HepG2 (cell line): ENCODE data around the gene HCK. TPM values are rescaled to one million over a fixed set of nuclear protein-coding genes. Genes with fewer than 3 reads are reported as not detected.

Experiments
- ATAC-seq: fragments of 200-7000 bp; cut with Tn5 transposase; 3 replicates; pipeline ENCODE4 v1.9.1; 2020; ENCODE audit warnings: mild to moderate bottlenecking, moderate library complexity
- BruUV-seq: library from RNA; stranded (reverse); fragments of 400-500 nt; replicated peaks from 2 replicates; lab custom pipeline; 2021; lab: Mats Ljungman, UMichigan
- CTCF ChIA-PET: fragments of 300-600 bp; formaldehyde crosslinking; extraction: SDS; loops from one replicate; lab custom pipeline; 2021; ENCODE audit warnings: low total read pairs, inconsistent platforms, low intra/inter-chr PET ratio; lab: Yijun Ruan, JAX
- POLR2A ChIA-PET: fragments of 350-600 bp; sonication (Branson Sonifier 250); formaldehyde crosslinking; loops from one replicate; lab custom pipeline; 2020; ENCODE audit warnings: antibody characterized with exemption, inconsistent platforms; lab: Yijun Ruan, JAX
- DNase-seq: peaks from one replicate; pipeline ENCODE4 v3.0.0-alpha.2; 2015; ENCODE audit warnings: low spot score
- FAIRE-seq: peaks from 3 replicates; lab custom pipeline; 2011; peaks lifted over from hg19 to GRCh38; lab: Jason Lieb, UNC
- H2AFZ ChIP-seq: one replicate; pipeline ENCODE4 v1.6.1; 2011; ENCODE audit warnings: low read length, inconsistent platforms
- H3K27ac ChIP-seq: fragments of 300-600 bp; 3 replicates; pipeline ENCODE4 v1.8.0; 2011; ENCODE audit warnings: mixed run types, mild to moderate bottlenecking, mixed read lengths, low read length, inconsistent platforms; ENCODE audit not compliant: insufficient read depth; ENCODE audit errors: extremely low read length
- H3K27me3 ChIP-seq, 2 experiments: fragments of 200-600 bp in 1 of 2; 2 replicates in 1 of 2; 3 replicates in 1 of 2; pipeline versions ENCODE4 v1.6.0 to v1.8.0; 2011; ENCODE audit warnings: low read length in 2 of 2, mild to moderate bottlenecking in 2 of 2, moderate library complexity in 2 of 2, inconsistent platforms in 1 of 2; ENCODE audit not compliant: insufficient read depth in 2 of 2, control insufficient read depth in 1 of 2
- H3K36me3 ChIP-seq, 2 experiments: fragments of 200-600 bp in 1 of 2; replicated peaks in 1 of 2; 2 replicates in 1 of 2; 3 replicates in 1 of 2; pipeline versions ENCODE4 v1.5.1 to v1.8.0; 2011; ENCODE audit warnings: low read length in 2 of 2, inconsistent platforms in 1 of 2; ENCODE audit not compliant: insufficient read depth in 2 of 2, control insufficient read depth in 1 of 2
- H3K4me1 ChIP-seq: 2 replicates; pipeline ENCODE4 v1.5.1; 2012; ENCODE audit warnings: low read length, inconsistent platforms; ENCODE audit not compliant: insufficient read depth
- H3K4me2 ChIP-seq: 2 replicates; pipeline ENCODE4 v1.6.0; 2011; ENCODE audit warnings: low read depth, low read length, inconsistent platforms
- H3K4me3 ChIP-seq, 3 experiments: fragments of 200-600 bp in 1 of 3; sonication (generic), shearing (Covaris generic) in 1 of 3; replicated peaks in 1 of 3; 2 replicates each; pipeline ENCODE4 v1.5.1; 2011 to 2016; ENCODE audit warnings: low read length in 3 of 3, inconsistent platforms in 2 of 3, low read depth in 2 of 3, mild to moderate bottlenecking in 2 of 3, control low read depth in 1 of 3, mixed read lengths in 1 of 3; ENCODE audit not compliant: insufficient read depth in 1 of 3
- H3K79me2 ChIP-seq: one replicate; pipeline ENCODE4 v1.6.1; 2011; ENCODE audit warnings: low read length, inconsistent platforms; ENCODE audit not compliant: insufficient read depth
- H3K9ac ChIP-seq: 2 replicates; pipeline ENCODE4 v1.6.0; 2011; ENCODE audit warnings: mild to moderate bottlenecking, low read depth, low read length, inconsistent platforms; ENCODE audit not compliant: insufficient read depth
- H3K9me3 ChIP-seq: 2 replicates; pipeline ENCODE4 v1.5.1; 2012; ENCODE audit warnings: mild to moderate bottlenecking, low read length
- H4K20me1 ChIP-seq: 2 replicates; pipeline ENCODE4 v1.6.0; 2011; ENCODE audit warnings: inconsistent platforms, mild to moderate bottlenecking, low read length, moderate library complexity; ENCODE audit not compliant: insufficient read depth
- CEBPG ChIP-seq: IDR thresholded peaks from 2 replicates; pipeline ENCODE4 v1.6.1; 2016
- IKZF4 ChIP-seq: sonication (generic); formaldehyde crosslinking; IDR thresholded peaks from 2 replicates; pipeline ENCODE4 v1.5.1; 2020; ENCODE audit warnings: borderline replicate concordance, mild to moderate bottlenecking, low read depth, missing genetic modification reagents; ENCODE audit errors: not compliant biosample characterization
- PRMT3 ChIP-seq: sonication (generic); formaldehyde crosslinking; IDR thresholded peaks from 2 replicates; pipeline ENCODE4 v1.8.1; 2022; ENCODE audit warnings: low read depth, mild to moderate bottlenecking, moderate library complexity, missing genetic modification reagents, borderline replicate concordance
- RBM22 ChIP-seq: fragments of 200-400 bp; formaldehyde crosslinking; optimal IDR thresholded peaks from 2 replicates; pipeline ENCODE3; 2017; ENCODE audit warnings: mild to moderate bottlenecking, low read length, moderate library complexity
- ZNF569 ChIP-seq: sonication (generic); formaldehyde crosslinking; IDR thresholded peaks from 2 replicates; pipeline ENCODE4 v1.5.0; 2020; ENCODE audit warnings: mild to moderate bottlenecking, missing genetic modification reagents, moderate library complexity, borderline replicate concordance
- ZNF768 ChIP-seq: sonication (generic); formaldehyde crosslinking; IDR thresholded peaks from 2 replicates; pipeline ENCODE4 v1.4.0; 2020; ENCODE audit warnings: missing genetic modification reagents
- ZZZ3 ChIP-seq: sonication (generic); formaldehyde crosslinking; IDR thresholded peaks from 2 replicates; pipeline ENCODE4 v1.4.0; 2020; ENCODE audit warnings: missing genetic modification reagents, mild to moderate bottlenecking, borderline replicate concordance
- WGBS: methylation state at CpG from one replicate; pipeline ENCODE4 v1.1.6; 2017; ENCODE audit warnings: low lambda C conversion rate; 5-methylcytosine and 5-hydroxymethylcytosine counted together
- in situ Hi-C: cut with HindIII; loops from 2 replicates; pipeline ENCODE4 v1.10.0; 2017; ENCODE audit warnings: low pct_unique_long_range_greater_than_20kb; ENCODE audit not compliant: extremely low pct_ligation_motif_present
- intact Hi-C: fragments of 100-400 bp; cut with micrococcal nuclease; formaldehyde crosslinking; loops from one replicate; pipeline ENCODE4 v1.10.0; 2022; ENCODE audit not compliant: unreplicated experiment
- polyA plus RNA-seq, 8 experiments: library from polyadenylated mRNA; depleted of rRNA in 3 of 8; stranded (reverse) in 7 of 8; unstranded in 1 of 8; fragments of >200 nt; fragmentation: Illumina TruSeq in 4 of 8; extraction: Trizol in 4 of 8; gene quantifications; 2 replicates each; pipeline versions ENCODE4 v1.2.1 to v1.2.3, GENCODE V29; 2011 to 2016; ENCODE audit warnings: low read depth in 4 of 8, missing spikeins in 1 of 8, mixed read lengths in 1 of 8; ENCODE audit not compliant: insufficient read depth in 1 of 8
- total RNA-seq, 5 experiments: library from RNA; depleted of rRNA; stranded (reverse); fragments of >200 nt; fragmentation: Illumina TruSeq; extraction: Trizol; gene quantifications; 2 replicates each; pipeline ENCODE4 v1.2.3, GENCODE V29; 2016; ENCODE audit warnings: low read depth in 1 of 5
- TF ChIP-seq, protein P1 (sequence below): sonication (generic); formaldehyde crosslinking; IDR thresholded peaks from 2 replicates; pipeline ENCODE4 v1.5.0; 2020; ENCODE audit warnings: mild to moderate bottlenecking, missing genetic modification reagents
- TF ChIP-seq, protein P2 (sequence below): sonication (generic); formaldehyde crosslinking; IDR thresholded peaks from 2 replicates; pipeline ENCODE4 v1.5.0; 2020; ENCODE audit warnings: missing genetic modification reagents
- TF ChIP-seq, protein P3 (sequence below): sonication (generic); formaldehyde crosslinking; IDR thresholded peaks from 2 replicates; pipeline ENCODE4 v1.8.1; 2022; ENCODE audit warnings: low read depth, mild to moderate bottlenecking, missing genetic modification reagents
- TF ChIP-seq, protein P4 (sequence below): sonication (generic); formaldehyde crosslinking; IDR thresholded peaks from 2 replicates; pipeline ENCODE4 v1.8.1; 2022; ENCODE audit warnings: mild to moderate bottlenecking, missing genetic modification reagents
- TF ChIP-seq, protein P5 (sequence below): sonication (generic); formaldehyde crosslinking; IDR thresholded peaks from 2 replicates; pipeline ENCODE4 v1.5.0; 2020; ENCODE audit warnings: mild to moderate bottlenecking, missing genetic modification reagents, borderline replicate concordance

The HCK gene
- total and polyA plus RNA-seq, 2 of the 13 experiments (the other 11 are each of a cell fraction or from before 2014, with no cell fraction given) = 0.04 TPM; not detected in 1

DNA sequence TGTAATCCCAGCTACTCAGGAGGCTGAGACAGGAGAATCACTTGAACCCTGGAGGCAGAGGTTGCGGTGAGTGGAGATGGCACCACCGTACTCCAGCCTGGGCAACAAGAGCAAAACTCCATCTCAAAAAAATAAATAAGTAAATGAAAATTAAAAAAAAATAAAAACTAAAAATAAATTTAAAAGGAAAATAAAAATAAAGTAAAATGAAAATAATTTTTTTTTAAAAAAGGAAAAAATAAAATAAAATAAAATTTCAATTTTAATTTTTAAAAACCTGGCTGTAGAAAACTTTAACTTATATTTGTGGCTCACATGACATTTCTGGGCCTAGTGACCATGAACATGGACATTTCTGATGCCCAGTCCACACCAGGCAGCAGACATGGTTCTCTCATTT lies 16.1 kb downstream of the HCK start:
- Histone ChIP-seq H3K27me3 (peaks cover 5 to 44% of the 10 kb centered on the region in 2 experiments; a peak in 3 of 5 replicates), H3K27ac (no peak overlapping the region), H3K4me3 (no peak overlapping the region), H3K9ac (no peak overlapping the region), H2AFZ (no peak overlapping the region), H3K36me3 (no peaks in the 10 kb centered on the region), H3K4me2 (no peak overlapping the region), H3K79me2 (no peaks in the 10 kb centered on the region), H3K4me1 (peaks cover 23% of the 10 kb centered on the region), H4K20me1 (no peaks in the 10 kb centered on the region), H3K9me3 (no peaks in the 10 kb centered on the region)
- ChIA-PET CTCF (no interaction called here), POLR2A (no interaction called here)
- no TSS peak for BruUV-seq
- no peak for TF ChIP-seq RBM22
- no peak for TF ChIP-seq ZNF768 (CRISPR knock-in tag)
- no peak for TF ChIP-seq ZNF569 (CRISPR knock-in tag)
- TF ChIP-seq, protein P1, sequence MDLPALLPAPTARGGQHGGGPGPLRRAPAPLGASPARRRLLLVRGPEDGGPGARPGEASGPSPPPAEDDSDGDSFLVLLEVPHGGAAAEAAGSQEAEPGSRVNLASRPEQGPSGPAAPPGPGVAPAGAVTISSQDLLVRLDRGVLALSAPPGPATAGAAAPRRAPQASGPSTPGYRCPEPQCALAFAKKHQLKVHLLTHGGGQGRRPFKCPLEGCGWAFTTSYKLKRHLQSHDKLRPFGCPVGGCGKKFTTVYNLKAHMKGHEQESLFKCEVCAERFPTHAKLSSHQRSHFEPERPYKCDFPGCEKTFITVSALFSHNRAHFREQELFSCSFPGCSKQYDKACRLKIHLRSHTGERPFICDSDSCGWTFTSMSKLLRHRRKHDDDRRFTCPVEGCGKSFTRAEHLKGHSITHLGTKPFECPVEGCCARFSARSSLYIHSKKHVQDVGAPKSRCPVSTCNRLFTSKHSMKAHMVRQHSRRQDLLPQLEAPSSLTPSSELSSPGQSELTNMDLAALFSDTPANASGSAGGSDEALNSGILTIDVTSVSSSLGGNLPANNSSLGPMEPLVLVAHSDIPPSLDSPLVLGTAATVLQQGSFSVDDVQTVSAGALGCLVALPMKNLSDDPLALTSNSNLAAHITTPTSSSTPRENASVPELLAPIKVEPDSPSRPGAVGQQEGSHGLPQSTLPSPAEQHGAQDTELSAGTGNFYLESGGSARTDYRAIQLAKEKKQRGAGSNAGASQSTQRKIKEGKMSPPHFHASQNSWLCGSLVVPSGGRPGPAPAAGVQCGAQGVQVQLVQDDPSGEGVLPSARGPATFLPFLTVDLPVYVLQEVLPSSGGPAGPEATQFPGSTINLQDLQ (CRISPR knock-in tag) = no peak
- TF ChIP-seq, protein P2, sequence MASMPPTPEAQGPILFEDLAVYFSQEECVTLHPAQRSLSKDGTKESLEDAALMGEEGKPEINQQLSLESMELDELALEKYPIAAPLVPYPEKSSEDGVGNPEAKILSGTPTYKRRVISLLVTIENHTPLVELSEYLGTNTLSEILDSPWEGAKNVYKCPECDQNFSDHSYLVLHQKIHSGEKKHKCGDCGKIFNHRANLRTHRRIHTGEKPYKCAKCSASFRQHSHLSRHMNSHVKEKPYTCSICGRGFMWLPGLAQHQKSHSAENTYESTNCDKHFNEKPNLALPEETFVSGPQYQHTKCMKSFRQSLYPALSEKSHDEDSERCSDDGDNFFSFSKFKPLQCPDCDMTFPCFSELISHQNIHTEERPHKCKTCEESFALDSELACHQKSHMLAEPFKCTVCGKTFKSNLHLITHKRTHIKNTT (CRISPR knock-in tag) = no peak
- no peak for TF ChIP-seq CEBPG (CRISPR knock-in tag)
- TF ChIP-seq, protein P3, sequence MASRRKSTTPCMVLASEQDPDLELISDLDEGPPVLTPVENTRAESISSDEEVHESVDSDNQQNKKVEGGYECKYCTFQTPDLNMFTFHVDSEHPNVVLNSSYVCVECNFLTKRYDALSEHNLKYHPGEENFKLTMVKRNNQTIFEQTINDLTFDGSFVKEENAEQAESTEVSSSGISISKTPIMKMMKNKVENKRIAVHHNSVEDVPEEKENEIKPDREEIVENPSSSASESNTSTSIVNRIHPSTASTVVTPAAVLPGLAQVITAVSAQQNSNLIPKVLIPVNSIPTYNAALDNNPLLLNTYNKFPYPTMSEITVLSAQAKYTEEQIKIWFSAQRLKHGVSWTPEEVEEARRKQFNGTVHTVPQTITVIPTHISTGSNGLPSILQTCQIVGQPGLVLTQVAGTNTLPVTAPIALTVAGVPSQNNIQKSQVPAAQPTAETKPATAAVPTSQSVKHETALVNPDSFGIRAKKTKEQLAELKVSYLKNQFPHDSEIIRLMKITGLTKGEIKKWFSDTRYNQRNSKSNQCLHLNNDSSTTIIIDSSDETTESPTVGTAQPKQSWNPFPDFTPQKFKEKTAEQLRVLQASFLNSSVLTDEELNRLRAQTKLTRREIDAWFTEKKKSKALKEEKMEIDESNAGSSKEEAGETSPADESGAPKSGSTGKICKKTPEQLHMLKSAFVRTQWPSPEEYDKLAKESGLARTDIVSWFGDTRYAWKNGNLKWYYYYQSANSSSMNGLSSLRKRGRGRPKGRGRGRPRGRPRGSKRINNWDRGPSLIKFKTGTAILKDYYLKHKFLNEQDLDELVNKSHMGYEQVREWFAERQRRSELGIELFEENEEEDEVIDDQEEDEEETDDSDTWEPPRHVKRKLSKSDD (CRISPR knock-in tag) = no peak
- TF ChIP-seq, protein P4, sequence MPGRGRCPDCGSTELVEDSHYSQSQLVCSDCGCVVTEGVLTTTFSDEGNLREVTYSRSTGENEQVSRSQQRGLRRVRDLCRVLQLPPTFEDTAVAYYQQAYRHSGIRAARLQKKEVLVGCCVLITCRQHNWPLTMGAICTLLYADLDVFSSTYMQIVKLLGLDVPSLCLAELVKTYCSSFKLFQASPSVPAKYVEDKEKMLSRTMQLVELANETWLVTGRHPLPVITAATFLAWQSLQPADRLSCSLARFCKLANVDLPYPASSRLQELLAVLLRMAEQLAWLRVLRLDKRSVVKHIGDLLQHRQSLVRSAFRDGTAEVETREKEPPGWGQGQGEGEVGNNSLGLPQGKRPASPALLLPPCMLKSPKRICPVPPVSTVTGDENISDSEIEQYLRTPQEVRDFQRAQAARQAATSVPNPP (CRISPR knock-in tag) = no peak
- no peak for TF ChIP-seq PRMT3 (CRISPR knock-in tag)
- TF ChIP-seq, protein P5, sequence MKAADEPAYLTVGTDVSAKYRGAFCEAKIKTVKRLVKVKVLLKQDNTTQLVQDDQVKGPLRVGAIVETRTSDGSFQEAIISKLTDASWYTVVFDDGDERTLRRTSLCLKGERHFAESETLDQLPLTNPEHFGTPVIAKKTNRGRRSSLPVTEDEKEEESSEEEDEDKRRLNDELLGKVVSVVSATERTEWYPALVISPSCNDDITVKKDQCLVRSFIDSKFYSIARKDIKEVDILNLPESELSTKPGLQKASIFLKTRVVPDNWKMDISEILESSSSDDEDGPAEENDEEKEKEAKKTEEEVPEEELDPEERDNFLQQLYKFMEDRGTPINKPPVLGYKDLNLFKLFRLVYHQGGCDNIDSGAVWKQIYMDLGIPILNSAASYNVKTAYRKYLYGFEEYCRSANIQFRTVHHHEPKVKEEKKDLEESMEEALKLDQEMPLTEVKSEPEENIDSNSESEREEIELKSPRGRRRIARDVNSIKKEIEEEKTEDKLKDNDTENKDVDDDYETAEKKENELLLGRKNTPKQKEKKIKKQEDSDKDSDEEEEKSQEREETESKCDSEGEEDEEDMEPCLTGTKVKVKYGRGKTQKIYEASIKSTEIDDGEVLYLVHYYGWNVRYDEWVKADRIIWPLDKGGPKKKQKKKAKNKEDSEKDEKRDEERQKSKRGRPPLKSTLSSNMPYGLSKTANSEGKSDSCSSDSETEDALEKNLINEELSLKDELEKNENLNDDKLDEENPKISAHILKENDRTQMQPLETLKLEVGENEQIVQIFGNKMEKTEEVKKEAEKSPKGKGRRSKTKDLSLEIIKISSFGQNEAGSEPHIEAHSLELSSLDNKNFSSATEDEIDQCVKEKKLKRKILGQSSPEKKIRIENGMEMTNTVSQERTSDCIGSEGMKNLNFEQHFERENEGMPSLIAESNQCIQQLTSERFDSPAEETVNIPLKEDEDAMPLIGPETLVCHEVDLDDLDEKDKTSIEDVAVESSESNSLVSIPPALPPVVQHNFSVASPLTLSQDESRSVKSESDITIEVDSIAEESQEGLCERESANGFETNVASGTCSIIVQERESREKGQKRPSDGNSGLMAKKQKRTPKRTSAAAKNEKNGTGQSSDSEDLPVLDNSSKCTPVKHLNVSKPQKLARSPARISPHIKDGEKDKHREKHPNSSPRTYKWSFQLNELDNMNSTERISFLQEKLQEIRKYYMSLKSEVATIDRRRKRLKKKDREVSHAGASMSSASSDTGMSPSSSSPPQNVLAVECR (CRISPR knock-in tag) = no peak
- TF ChIP-seq IKZF4 (CRISPR knock-in tag) = no peak
- TF ChIP-seq ZZZ3 (CRISPR knock-in tag) = no peak
- no peak for ATAC-seq
- intact Hi-C loops = no loop called here
- no peak for FAIRE-seq
- no peak for DNase-seq
- in situ Hi-C loops = no loop called here
- 88% methylated on average over 2 of the region's 2 CpGs for WGBS
